Right lobe of liver (tissue), 4 donors: ENCODE data around the gene CYB5R2.

Source experiments
- CTCF ChIP-seq, 4 donors: fragments of 200-600 bp in 3 of 4; fragments of 450-650 bp in 1 of 4; IDR thresholded peaks; one replicate each; pipeline versions ENCODE4 v1.5.1 to v1.8.0; 2016 to 2022; ENCODE audit warnings: antibody characterized with exemption in 4 of 4, mild to moderate bottlenecking in 2 of 4
- POLR2A ChIP-seq: fragments of 450-650 bp; IDR thresholded peaks from one replicate; pipeline ENCODE4 v1.6.1; 2017; ENCODE audit warnings: antibody characterized with exemption, mild to moderate bottlenecking
- donor health status: DM: no; HTN: no; CAD: no.
- donor health status: DM: no; HTN: no; CAD: no.
- donor health status: DM: no; HTN: yes; CAD: no.

DNA sequence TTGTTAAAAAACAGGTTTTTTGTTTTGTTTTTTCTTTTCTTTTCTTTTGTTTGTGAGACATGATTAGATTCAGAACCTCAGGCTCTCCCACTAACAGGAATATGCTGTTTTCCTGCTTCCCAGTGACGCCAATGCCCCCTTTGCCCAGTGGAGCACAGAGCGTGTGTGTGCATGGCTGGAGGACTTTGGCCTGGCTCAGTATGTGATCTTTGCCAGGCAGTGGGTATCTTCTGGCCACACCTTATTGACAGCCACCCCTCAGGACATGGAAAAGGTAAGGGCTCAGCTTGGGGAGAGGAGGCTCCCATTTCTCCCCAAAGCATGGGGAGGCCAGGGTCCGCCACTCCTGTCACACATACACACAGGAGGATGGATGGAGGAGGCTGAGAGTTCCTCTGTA lies 25.0 kb downstream of the CYB5R2 start:
- TF ChIP-seq CTCF (IDR thresholded peaks at IDR 0.05) (no peak), POLR2A (no peak)
